HEK293 (cell line): ENCODE data around the gene PNPLA2.

Experiments used
- CTCF ChIA-PET: fragments of 350-600 bp; formaldehyde crosslinking; extraction: SDS; loops from one replicate; lab custom pipeline; 2021; ENCODE audit warnings: antibody characterized with exemption; lab: Yijun Ruan, JAX
- POLR2A ChIA-PET: fragments of 300-600 bp; formaldehyde crosslinking; extraction: SDS; loops from one replicate; lab custom pipeline; 2020; ENCODE audit warnings: antibody characterized with exemption, inconsistent platforms; lab: Yijun Ruan, JAX
- H3K27ac ChIP-seq: fragments of 200-500 bp; sonication (Bioruptor generic); 2 replicates; pipeline ENCODE4 v1.5.1; 2014; ENCODE audit warnings: low read depth, low read length, control low read depth, inconsistent platforms; ENCODE audit errors: extremely low read depth
- H3K36me3 ChIP-seq, 2 experiments: fragments of 200-500 bp in 1 of 2; sonication (Bioruptor generic) in 1 of 2; 1 replicate in 1 of 2; 2 replicates in 1 of 2; pipeline ENCODE4 v1.5.1; 2014 to 2017; ENCODE audit warnings: inconsistent platforms in 2 of 2, low read length in 2 of 2; ENCODE audit not compliant: control insufficient read depth in 2 of 2, insufficient read depth in 1 of 2
- H3K4me1 ChIP-seq: fragments of 200-500 bp; sonication (Bioruptor generic); 2 replicates; pipeline ENCODE4 v1.5.1; 2014; ENCODE audit warnings: mild to moderate bottlenecking, low read length, inconsistent platforms; ENCODE audit not compliant: control insufficient read depth, insufficient read depth
- H3K4me3 ChIP-seq: 2 replicates; pipeline ENCODE4 v1.5.1; 2011; ENCODE audit warnings: low read depth, mild to moderate bottlenecking, control low read depth, low read length, moderate library complexity
- H3K9me3 ChIP-seq: fragments of 200-500 bp; sonication (Bioruptor generic); 2 replicates; pipeline ENCODE4 v1.5.1; 2014; ENCODE audit warnings: low read depth, low read length, inconsistent platforms; ENCODE audit not compliant: control insufficient read depth, insufficient read depth
- OVOL3 ChIP-seq: fragments of 450-650 bp; formaldehyde crosslinking; IDR thresholded peaks from 2 replicates; pipeline ENCODE4 v1.5.1; 2016; ENCODE audit warnings: missing biosample characterization, missing genetic modification characterization
- PRDM2 ChIP-seq: fragments of 450-650 bp; formaldehyde crosslinking; IDR thresholded peaks from 2 replicates; pipeline ENCODE4 v1.5.1; 2016; ENCODE audit warnings: missing biosample characterization, missing genetic modification characterization, borderline replicate concordance
- PRDM6 ChIP-seq: fragments of 450-650 bp; formaldehyde crosslinking; IDR thresholded peaks from 2 replicates; pipeline ENCODE4 v1.5.1; 2017; ENCODE audit warnings: missing biosample characterization, missing genetic modification characterization
- SALL2 ChIP-seq: fragments of 450-650 bp; formaldehyde crosslinking; IDR thresholded peaks from 2 replicates; pipeline ENCODE4 v1.5.0; 2017; ENCODE audit warnings: missing biosample characterization, mild to moderate bottlenecking, missing genetic modification characterization, borderline replicate concordance
- SETDB1 ChIP-seq: IDR thresholded peaks from one replicate; pipeline ENCODE4 v1.6.1; 2017; ENCODE audit warnings: mild to moderate bottlenecking, low read length, moderate library complexity, mixed read lengths; ENCODE audit not compliant: insufficient read length
- ZBTB26 ChIP-seq: fragments of 450-650 bp; formaldehyde crosslinking; optimal IDR thresholded peaks from 2 replicates; pipeline ENCODE3; 2016; ENCODE audit warnings: missing biosample characterization, mild to moderate bottlenecking, missing genetic modification characterization
- ZFP3 ChIP-seq: fragments of 450-650 bp; formaldehyde crosslinking; IDR thresholded peaks from 2 replicates; pipeline ENCODE4 v1.5.1; 2016; ENCODE audit warnings: low read depth, missing biosample characterization, missing genetic modification characterization
- ZNF114 ChIP-seq: fragments of 450-650 bp; formaldehyde crosslinking; IDR thresholded peaks from 2 replicates; pipeline ENCODE4 v1.5.0; 2017; ENCODE audit warnings: missing biosample characterization, missing genetic modification characterization
- ZNF174 ChIP-seq: fragments of 450-650 bp; formaldehyde crosslinking; IDR thresholded peaks from 2 replicates; pipeline ENCODE4 v1.5.0; 2017; ENCODE audit warnings: missing biosample characterization, mild to moderate bottlenecking, missing genetic modification characterization
- ZNF175 ChIP-seq: fragments of 450-650 bp; formaldehyde crosslinking; IDR thresholded peaks from 2 replicates; pipeline ENCODE4 v1.5.1; 2016; ENCODE audit warnings: missing biosample characterization, missing genetic modification characterization
- ZNF18 ChIP-seq: fragments of 450-650 bp; formaldehyde crosslinking; IDR thresholded peaks from 2 replicates; pipeline ENCODE4 v1.5.1; 2016; ENCODE audit warnings: missing biosample characterization, missing genetic modification characterization
- ZNF19 ChIP-seq: fragments of 450-650 bp; formaldehyde crosslinking; IDR thresholded peaks from 2 replicates; pipeline ENCODE4; 2016; ENCODE audit warnings: missing biosample characterization, missing genetic modification characterization, low read depth
- ZNF23 ChIP-seq: fragments of 450-650 bp; formaldehyde crosslinking; IDR thresholded peaks from 2 replicates; pipeline ENCODE4 v1.5.1; 2016; ENCODE audit warnings: missing biosample characterization, missing genetic modification characterization, borderline replicate concordance
- ZNF311 ChIP-seq: fragments of 450-650 bp; formaldehyde crosslinking; IDR thresholded peaks from 2 replicates; pipeline ENCODE4 v1.5.1; 2017; ENCODE audit warnings: missing biosample characterization, missing genetic modification characterization, borderline replicate concordance
- ZNF341 ChIP-seq: fragments of 450-650 bp; formaldehyde crosslinking; IDR thresholded peaks from 2 replicates; pipeline ENCODE4; 2016; ENCODE audit warnings: low read depth, missing biosample characterization, missing genetic modification characterization
- ZNF473 ChIP-seq: fragments of 450-650 bp; formaldehyde crosslinking; IDR thresholded peaks from 2 replicates; pipeline ENCODE4 v1.5.1; 2017; ENCODE audit warnings: missing biosample characterization, missing genetic modification characterization
- ZNF658 ChIP-seq: fragments of 450-650 bp; formaldehyde crosslinking; IDR thresholded peaks from 2 replicates; pipeline ENCODE4; 2016; ENCODE audit warnings: missing biosample characterization, missing genetic modification characterization
- ZNF677 ChIP-seq: fragments of 450-650 bp; IDR thresholded peaks from 2 replicates; pipeline ENCODE4 v1.5.0; 2018; ENCODE audit warnings: missing biosample characterization, mild to moderate bottlenecking, missing genetic modification characterization, moderate library complexity
- ZNF791 ChIP-seq: fragments of 450-650 bp; formaldehyde crosslinking; IDR thresholded peaks from 2 replicates; pipeline ENCODE4 v1.5.1; 2016; ENCODE audit warnings: missing biosample characterization, missing genetic modification characterization
- TF ChIP-seq, protein P1 (sequence below): fragments of 450-650 bp; IDR thresholded peaks from 2 replicates; pipeline ENCODE4 v1.5.1; 2018; ENCODE audit warnings: missing biosample characterization, missing genetic modification characterization
- TF ChIP-seq, protein P2 (sequence below): fragments of 450-650 bp; formaldehyde crosslinking; conservative IDR thresholded peaks from 2 replicates; pipeline ENCODE4 v1.5.1; 2016; ENCODE audit warnings: low read depth, missing biosample characterization, missing genetic modification characterization

Gene PNPLA2

DNA sequence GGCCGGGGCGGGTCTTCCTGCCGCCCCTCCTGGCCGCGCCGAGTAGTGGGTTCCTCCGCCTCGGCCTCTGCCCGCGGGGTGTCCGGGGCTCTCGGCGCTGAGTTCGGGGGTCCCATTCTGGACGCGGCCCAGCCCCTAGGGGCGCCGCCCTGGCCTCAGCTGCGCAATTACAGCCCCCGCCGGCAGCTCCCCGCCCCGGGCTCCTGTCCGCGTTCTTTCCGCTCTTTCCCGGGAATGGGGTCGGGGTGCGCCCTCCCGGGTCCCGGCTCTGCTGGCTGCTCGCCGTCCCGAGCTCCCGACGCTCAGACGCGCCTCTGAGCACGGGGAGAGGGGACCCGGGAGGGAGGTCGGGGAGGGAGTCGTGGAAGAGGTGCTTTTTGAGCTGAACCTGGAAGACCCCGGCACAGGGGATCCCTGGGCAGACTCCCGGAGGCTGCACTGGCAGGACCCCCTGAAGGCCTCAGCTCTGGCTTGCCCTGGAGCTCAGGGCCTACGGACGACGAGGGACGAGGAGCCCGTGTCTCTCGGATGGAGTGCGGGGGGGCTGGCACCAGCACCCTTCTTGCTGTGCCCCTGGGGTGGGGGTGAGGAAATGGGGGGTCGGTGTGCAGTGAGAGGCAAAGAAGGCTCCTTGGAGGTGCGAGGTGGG is 24.5 kb downstream of the PNPLA2 start:
- ChIA-PET POLR2A (interaction anchor here (0.6 to 6.9 kb wide), 11 partner anchors 12 to 82 kb away, joined by 3 to 70 read pairs (median 6); partner anchors contain the start of genes CD151, CRACR2B, PNPLA2 and RPLP2), CTCF (interaction anchor here (0.8 to 0.9 kb wide), 2 partner anchors 9 to 207 kb away, joined by 3 to 4 read pairs; no protein-coding TSS in a partner anchor)
- H3K4me1 ChIP-seq, result 0 out of 2 replicates have a peak, but pooled peaks cover 4% of the 10 kb centered on the region
- peaks cover 0 to 31% of the 10 kb centered on the region in 2 experiments; a peak in 1 of 3 replicates for H3K36me3 ChIP-seq
- no peaks in the 10 kb centered on the region for H3K9me3 ChIP-seq
- H3K27ac ChIP-seq, result no peak overlapping the region
- H3K4me3 ChIP-seq, result peak overlapping the region; percentile 89
- TF ChIP-seq PRDM6 (tag by site-specific recombination), result no peak
- TF ChIP-seq PRDM2 (tag by site-specific recombination), result no peak
- no peak for TF ChIP-seq ZNF18 (tag by site-specific recombination)
- no peak for TF ChIP-seq ZNF677
- TF ChIP-seq ZNF311 (tag by site-specific recombination), result no peak
- TF ChIP-seq ZNF175, result no peak
- no peak for TF ChIP-seq ZNF174 (tag by site-specific recombination)
- TF ChIP-seq ZNF791 (tag by site-specific recombination), result no peak
- TF ChIP-seq, protein P1, sequence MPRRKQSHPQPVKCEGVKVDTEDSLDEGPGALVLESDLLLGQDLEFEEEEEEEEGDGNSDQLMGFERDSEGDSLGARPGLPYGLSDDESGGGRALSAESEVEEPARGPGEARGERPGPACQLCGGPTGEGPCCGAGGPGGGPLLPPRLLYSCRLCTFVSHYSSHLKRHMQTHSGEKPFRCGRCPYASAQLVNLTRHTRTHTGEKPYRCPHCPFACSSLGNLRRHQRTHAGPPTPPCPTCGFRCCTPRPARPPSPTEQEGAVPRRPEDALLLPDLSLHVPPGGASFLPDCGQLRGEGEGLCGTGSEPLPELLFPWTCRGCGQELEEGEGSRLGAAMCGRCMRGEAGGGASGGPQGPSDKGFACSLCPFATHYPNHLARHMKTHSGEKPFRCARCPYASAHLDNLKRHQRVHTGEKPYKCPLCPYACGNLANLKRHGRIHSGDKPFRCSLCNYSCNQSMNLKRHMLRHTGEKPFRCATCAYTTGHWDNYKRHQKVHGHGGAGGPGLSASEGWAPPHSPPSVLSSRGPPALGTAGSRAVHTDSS (tag by site-specific recombination), result no peak
- TF ChIP-seq ZNF341 (tag by site-specific recombination), result 0 out of 2 replicates have a peak, but pooled peaks have one; percentile 19
- TF ChIP-seq SETDB1, result no peak
- TF ChIP-seq ZNF114, result no peak
- TF ChIP-seq ZNF473, result no peak
- TF ChIP-seq ZNF19, result no peak
- TF ChIP-seq SALL2 (tag by site-specific recombination), result no peak
- TF ChIP-seq, protein P2, sequence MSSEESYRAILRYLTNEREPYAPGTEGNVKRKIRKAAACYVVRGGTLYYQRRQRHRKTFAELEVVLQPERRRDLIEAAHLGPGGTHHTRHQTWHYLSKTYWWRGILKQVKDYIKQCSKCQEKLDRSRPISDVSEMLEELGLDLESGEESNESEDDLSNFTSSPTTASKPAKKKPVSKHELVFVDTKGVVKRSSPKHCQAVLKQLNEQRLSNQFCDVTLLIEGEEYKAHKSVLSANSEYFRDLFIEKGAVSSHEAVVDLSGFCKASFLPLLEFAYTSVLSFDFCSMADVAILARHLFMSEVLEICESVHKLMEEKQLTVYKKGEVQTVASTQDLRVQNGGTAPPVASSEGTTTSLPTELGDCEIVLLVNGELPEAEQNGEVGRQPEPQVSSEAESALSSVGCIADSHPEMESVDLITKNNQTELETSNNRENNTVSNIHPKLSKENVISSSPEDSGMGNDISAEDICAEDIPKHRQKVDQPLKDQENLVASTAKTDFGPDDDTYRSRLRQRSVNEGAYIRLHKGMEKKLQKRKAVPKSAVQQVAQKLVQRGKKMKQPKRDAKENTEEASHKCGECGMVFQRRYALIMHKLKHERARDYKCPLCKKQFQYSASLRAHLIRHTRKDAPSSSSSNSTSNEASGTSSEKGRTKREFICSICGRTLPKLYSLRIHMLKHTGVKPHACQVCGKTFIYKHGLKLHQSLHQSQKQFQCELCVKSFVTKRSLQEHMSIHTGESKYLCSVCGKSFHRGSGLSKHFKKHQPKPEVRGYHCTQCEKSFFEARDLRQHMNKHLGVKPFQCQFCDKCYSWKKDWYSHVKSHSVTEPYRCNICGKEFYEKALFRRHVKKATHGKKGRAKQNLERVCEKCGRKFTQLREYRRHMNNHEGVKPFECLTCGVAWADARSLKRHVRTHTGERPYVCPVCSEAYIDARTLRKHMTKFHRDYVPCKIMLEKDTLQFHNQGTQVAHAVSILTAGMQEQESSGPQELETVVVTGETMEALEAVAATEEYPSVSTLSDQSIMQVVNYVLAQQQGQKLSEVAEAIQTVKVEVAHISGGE (tag by site-specific recombination), result no peak
- no peak for TF ChIP-seq ZBTB26 (tag by site-specific recombination)
- TF ChIP-seq OVOL3, result no peak
- TF ChIP-seq ZNF658 (tag by site-specific recombination), result no peak
- no peak for TF ChIP-seq ZFP3 (tag by site-specific recombination)
- TF ChIP-seq ZNF23 (tag by site-specific recombination), result no peak
